Measurements from ENCODE around the gene CFAP97D1. TPM values are rescaled to one million over a fixed set of nuclear protein-coding genes. Genes with fewer than 3 reads are reported as not detected.

Gene CFAP97D1
- polyA plus RNA-seq, 2 of the 4 experiments (the other 2 are of a cell fraction), result not detected

DNA sequence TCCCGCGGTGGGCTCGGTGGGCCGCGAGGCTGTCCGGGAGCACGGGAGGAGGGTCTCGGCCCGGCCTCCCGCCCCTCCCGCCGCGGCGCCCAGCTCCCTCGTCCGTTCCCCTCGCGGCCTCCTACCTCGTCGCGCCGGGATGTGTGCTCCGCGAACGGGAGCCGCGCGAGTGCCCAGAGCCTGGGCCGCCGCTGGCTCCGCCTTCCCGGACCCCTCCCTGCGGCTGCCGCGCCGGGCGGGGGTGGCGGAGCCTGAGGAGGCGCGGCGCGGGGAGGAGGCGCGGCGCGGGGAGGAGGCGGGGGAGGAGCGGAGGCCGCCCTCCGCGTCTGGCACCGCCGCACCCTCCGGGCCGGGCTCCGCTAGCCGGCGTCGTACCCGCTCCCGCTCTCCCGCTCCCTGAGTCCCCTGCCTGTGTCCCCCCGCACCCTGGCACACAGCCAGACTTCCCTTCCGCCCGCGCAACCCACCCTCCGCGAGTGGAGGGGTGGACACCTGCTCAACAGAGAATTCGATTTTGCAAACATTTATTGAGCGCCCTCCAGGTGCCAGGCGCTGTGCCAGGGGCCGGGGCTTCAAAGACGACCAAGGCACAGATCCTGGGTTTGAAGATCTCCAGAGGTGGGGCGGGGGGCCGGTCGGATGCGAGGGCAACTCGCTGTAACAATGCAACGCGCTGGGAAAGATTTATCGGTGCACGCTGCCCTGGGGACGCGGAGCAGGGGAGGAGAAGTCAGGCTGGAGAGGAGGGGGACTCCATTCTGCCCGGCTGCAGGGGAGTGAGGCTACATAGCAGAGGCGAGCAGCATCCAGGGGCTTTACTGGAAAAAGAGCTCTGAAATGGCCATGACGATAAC, 53.0 kb downstream of the CFAP97D1 start, which contains the start of gene MPP3:
MPP3 (minus strand) TSS at position 171 of the 854 bp plus-strand sequence. CDS start 1,240 bp downstream, outside the sequence.
- peak; percentile 84 to 91 for ATAC-seq
- WGBS (ENCODE audit: missing lambda C conversion rate), result 23% methylated on average over 34 of the region's 87 CpGs
- Histone ChIP-seq H3K9me3 (no peaks in the 10 kb centered on the region), H3K4me2 (peak within 1 kb of the TSS; percentile 90), H3K27ac (peak within 1 kb of the TSS; percentile 91 to 98), H3K4me3 (peak within 1 kb of the TSS; percentile 80), H3K4me1 (peaks cover 24% of the 10 kb centered on the region)
- CTCF ChIA-PET, result interaction anchor here (2.1 to 5.9 kb wide), 3 partner anchors 9 to 13 kb away, joined by 10 to 31 read pairs (median 24); partner anchors contain the start of gene CD300LG
- no peak for FAIRE-seq
- peak; percentile 78 to 94 for DNase-seq (ENCODE audit: low read depth in 1 of 2, low spot score in 1 of 2)
- POLR2A ChIA-PET, result no interaction called here
- TF ChIP-seq EHMT2 (IDR thresholded peaks at IDR 0.05; ENCODE audit: low read depth), result no peak
- no peak for TF ChIP-seq PBX3 (IDR thresholded peaks at IDR 0.05)
- TF ChIP-seq KDM1A (IDR thresholded peaks at IDR 0.05; ENCODE audit: low read depth), result no peak
- peak; percentile 77; the same call in 1 of the 2 replicates for TF ChIP-seq MAZ (IDR thresholded peaks at IDR 0.05; ENCODE audit: borderline replicate concordance, low read depth, low read length)
- no peak for TF ChIP-seq FOSB (CRISPR knock-in tag; IDR thresholded peaks at IDR 0.05)
- TF ChIP-seq HOXB13 (CRISPR knock-in tag; IDR thresholded peaks at IDR 0.05; ENCODE audit: low read depth), result no peak
- no peak for TF ChIP-seq SMC3 (IDR thresholded peaks at IDR 0.05)
- peak; percentile 46; the same call in 1 of the 2 replicates for TF ChIP-seq CHD4 (IDR thresholded peaks at IDR 0.05; ENCODE audit: borderline replicate concordance)
- TF ChIP-seq PHF8 (IDR thresholded peaks at IDR 0.05; ENCODE audit: borderline replicate concordance, low read depth), result peak; percentile 68; the same call in 1 of the 2 replicates
- no peak for TF ChIP-seq POLR2AphosphoS2 (conservative IDR thresholded peaks at IDR 0.05; ENCODE audit: low read length)
- TF ChIP-seq NR3C1 (IDR thresholded peaks at IDR 0.05), result no peak
- TF ChIP-seq ESRRA (IDR thresholded peaks at IDR 0.05; ENCODE audit: borderline replicate concordance, low read length), result no peak
- TF ChIP-seq POLR2A (IDR thresholded peaks at IDR 0.05; ENCODE audit: low read length), result peak; percentile 72
- no peak for TF ChIP-seq HMGXB4 (CRISPR knock-in tag; IDR thresholded peaks at IDR 0.05; ENCODE audit: borderline replicate concordance)
- TF ChIP-seq, protein P1, sequence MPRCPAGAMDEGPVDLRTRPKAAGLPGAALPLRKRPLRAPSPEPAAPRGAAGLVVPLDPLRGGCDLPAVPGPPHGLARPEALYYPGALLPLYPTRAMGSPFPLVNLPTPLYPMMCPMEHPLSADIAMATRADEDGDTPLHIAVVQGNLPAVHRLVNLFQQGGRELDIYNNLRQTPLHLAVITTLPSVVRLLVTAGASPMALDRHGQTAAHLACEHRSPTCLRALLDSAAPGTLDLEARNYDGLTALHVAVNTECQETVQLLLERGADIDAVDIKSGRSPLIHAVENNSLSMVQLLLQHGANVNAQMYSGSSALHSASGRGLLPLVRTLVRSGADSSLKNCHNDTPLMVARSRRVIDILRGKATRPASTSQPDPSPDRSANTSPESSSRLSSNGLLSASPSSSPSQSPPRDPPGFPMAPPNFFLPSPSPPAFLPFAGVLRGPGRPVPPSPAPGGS (IDR thresholded peaks at IDR 0.05), result peak; percentile 80; the same call in 2 of the 3 replicates
- TF ChIP-seq ZSCAN20 (CRISPR knock-in tag; IDR thresholded peaks at IDR 0.05), result no peak
- peak; percentile 83 for TF ChIP-seq E2F6 (IDR thresholded peaks at IDR 0.05; ENCODE audit: borderline replicate concordance, low read depth)
- TF ChIP-seq HOXA7 (CRISPR knock-in tag; IDR thresholded peaks at IDR 0.05), result no peak
- TF ChIP-seq REST (IDR thresholded peaks at IDR 0.05), result no peak
- TF ChIP-seq MYC (IDR thresholded peaks at IDR 0.05; ENCODE audit: borderline replicate concordance, low read length), result no peak
- TF ChIP-seq, protein P2, sequence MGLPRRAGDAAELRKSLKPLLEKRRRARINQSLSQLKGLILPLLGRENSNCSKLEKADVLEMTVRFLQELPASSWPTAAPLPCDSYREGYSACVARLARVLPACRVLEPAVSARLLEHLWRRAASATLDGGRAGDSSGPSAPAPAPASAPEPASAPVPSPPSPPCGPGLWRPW (IDR thresholded peaks at IDR 0.05), result no peak
- TF ChIP-seq FOSL2 (IDR thresholded peaks at IDR 0.05), result no peak
- no peak for TF ChIP-seq FOSL2 (CRISPR knock-in tag; IDR thresholded peaks at IDR 0.05)
- TF ChIP-seq EHF (CRISPR knock-in tag; IDR thresholded peaks at IDR 0.05), result no peak
- TF ChIP-seq NFE2L2 (conservative IDR thresholded peaks at IDR 0.05; ENCODE audit: low read length), result no peak
- TF ChIP-seq HEYL (CRISPR knock-in tag; IDR thresholded peaks at IDR 0.05), result no peak
- TF ChIP-seq FOXS1 (CRISPR knock-in tag; IDR thresholded peaks at IDR 0.05), result no peak
- TF ChIP-seq RNF2 (IDR thresholded peaks at IDR 0.05; ENCODE audit: borderline replicate concordance, low read depth), result peak; percentile 56; the same call in 1 of the 2 replicates
- TF ChIP-seq RARB (CRISPR knock-in tag; IDR thresholded peaks at IDR 0.05), result no peak
- TF ChIP-seq GATA3 (IDR thresholded peaks at IDR 0.05; ENCODE audit: borderline replicate concordance), result peak; percentile 13; the same call in 1 of the 2 replicates
- TF ChIP-seq CEBPB (IDR thresholded peaks at IDR 0.05), result no peak
- no peak for TF ChIP-seq ZNF302 (CRISPR knock-in tag; IDR thresholded peaks at IDR 0.05)
- no peak for TF ChIP-seq EP300 (IDR thresholded peaks at IDR 0.05)

All from A549 (cell line).